GM21529 (cell line): Measurements from ENCODE around the gene CFAP46.
"Not testable (repeated sequence)": the region's sequence is repeated elsewhere in the genome, so short reads cannot be mapped to it uniquely, and the experiment has no call there.

Source experiments
- ATAC-seq: cut with Tn5 transposase; IDR thresholded peaks from one replicate; pipeline ENCODE4 v1.9.1; 2021; ENCODE audit not compliant: unreplicated experiment

Gene CFAP46

DNA sequence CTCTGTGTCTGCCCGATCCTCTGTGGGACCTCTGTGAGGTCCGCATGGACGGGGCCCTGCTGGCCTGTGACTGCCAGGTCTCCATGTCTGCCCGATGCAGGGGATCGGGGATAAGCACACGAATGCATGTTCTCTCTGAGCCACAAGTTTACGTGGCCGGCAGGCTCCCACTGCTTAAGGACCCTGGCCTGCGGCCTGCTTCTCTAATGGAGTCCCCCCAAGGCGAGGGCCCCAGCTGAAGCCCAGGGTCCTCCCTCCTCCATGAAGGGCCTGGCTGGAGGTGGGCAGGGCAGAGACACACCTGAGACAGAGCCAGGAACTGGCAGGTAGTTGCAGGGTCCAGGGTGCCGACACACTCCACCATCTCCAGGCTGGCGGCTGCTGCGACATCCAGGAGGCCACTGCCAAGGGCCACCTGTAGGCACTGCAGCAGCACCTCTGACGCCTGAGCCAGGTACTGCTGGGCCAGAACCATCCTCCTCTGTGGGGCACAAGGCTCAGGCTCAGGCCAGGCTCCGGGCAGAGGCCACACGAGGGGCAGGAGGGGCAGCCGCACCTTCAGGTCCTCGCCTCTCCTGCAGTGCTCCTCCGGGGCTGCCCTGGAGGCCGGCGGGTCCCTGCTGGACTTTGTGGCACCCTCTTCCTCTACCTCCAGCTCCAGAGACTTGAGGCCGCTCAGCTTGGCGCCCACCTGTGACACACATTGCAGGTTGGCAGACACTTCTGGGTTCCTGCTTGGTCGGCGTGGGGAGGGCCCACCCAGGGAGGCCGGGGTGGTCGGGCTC, 95.5 kb downstream of the CFAP46 start:
- ATAC-seq: no peak

DNA sequence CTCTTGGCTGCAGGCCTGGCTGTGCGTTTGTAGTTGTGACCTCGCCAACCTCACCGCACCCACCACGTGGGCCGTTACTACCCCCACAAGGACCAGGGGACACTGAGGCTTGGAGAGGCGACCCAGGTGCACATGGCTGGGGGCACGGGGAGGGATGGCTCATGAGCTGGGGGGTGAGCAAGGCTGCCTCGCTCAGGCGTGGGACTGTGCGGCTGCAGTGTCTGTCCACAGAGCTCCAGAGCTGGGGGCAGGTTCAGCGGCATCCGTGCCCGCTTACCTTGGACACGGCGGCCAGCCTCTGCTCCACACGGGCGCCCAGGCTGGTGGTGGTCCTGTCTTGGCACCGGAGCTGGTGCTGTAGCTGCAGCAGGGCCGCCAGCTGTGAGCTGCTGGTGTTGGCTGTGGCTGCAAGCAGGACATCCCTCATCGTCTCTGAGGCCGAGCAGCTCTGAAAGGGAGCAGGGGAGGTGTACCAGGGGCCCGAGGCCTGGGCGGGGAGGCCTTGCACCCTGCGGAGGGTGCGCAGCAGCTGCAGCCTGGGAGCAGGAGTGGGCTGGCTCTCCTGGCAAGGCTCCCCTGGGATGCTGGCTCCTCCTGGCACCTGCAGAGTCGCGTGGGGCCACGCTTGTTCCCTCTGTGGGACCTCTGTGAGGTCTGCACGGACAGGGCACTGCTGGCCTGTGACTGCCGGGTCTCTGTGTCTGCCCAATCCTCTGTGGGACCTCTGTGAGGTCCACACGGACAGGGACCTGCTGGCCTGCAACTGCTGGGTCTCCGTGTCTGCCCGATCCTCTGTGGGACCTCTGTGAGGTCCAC, 96.4 kb downstream of the CFAP46 start:
- no peak for ATAC-seq

DNA sequence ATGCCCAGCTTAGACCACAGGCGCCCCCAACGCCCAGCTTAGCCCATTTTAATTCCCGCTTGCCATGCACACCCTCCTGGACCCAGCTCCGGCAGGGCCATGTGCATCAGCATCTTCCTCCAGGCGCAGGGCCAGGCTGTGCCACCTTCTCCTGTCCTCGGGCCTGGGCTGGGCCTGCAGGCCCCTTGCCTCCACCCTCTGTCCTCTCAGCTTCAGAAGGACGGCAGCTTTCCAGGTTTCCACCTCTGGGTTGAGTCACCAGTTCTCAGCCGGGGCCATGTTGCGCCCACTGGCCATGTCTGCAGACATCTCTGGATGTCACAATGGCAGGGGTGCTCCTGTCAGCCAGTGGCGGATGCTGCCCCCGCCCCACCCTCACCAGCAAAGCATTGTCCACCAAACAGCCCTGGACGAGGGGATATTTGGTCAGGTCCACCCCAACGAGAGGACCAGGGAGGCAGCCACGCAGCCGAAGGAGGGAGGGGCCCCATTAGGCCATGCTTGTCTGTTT, 97.3 kb downstream of the CFAP46 start:
- no peak for ATAC-seq

DNA sequence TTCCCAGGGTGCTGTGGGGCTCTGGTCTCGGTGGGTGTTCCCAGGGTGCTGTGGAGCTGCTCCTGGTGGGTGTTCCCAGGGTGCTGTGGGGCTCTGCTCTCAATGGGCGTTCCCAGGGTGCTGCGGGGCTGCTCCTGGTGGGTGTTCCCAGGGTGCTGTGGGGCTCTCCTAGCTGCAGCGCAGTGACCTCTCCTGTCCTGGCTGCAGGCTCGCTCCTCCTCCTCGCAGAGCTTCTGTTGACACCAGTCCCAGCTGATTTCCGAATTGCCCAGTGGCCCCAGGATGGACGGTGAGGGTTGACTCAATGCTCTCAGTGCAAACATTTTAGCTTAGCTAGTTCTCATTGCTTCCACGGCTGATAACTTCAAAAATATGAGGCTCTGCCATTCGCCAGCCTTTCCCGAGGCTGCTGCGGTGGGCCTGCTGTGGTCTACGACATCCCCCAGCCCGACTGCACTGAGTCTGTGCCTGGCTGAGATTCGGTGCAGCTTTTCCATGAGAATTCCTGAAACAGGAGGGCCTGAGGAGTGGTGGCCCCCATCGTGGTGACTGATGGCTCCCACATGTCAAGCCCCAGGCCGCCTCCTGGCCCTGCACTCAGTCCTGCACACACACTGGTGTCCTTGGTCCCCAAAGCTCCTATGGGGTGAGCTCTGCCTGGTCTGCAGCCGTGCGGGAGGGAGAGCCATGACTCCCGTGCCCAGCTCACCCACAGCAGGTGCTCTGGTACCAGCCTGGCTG, 98.1 kb downstream of the CFAP46 start:
- no peak for ATAC-seq

DNA sequence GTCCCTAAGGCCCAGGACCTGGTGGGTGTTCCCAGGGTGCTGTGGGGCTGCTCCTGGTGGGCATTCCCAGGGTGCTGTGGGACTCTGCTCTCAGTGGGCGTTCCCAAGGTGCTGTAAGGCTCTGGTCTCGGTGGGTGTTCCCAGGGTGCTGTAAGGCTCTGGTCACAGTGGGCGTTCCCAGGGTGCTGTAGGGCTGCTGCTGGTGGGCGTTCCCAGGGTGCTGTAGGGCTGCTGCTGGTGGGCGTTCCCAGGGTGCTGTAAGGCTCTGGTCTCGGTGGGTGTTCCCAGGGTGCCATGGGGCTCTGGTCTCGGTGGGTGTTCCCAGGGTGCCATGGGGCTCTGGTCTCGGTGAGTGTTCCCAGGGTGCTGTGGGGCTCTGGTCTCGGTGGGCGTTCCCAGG, 99.1 kb downstream of the CFAP46 start:
- ATAC-seq: not testable (repeated sequence)

DNA sequence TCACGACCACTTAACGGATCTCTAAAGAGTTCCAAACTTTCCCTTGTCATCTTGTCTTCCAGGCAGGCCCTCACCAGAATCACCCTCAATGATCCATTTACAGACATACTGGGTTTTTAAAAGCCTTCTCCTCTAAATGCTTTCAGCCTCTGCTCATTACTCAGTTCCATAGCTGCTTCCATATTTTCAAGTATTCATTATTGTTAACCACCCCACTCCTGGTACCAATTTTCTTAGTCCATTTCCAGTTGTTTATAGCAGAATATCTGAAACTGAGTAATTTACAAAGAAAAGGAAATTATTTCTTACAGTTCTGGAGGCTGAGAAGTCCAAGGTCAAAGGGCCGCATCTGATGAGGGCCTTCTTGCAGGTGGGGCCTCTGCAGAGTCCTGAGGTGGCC, 100.0 kb downstream of the CFAP46 start:
- no peak for ATAC-seq

DNA sequence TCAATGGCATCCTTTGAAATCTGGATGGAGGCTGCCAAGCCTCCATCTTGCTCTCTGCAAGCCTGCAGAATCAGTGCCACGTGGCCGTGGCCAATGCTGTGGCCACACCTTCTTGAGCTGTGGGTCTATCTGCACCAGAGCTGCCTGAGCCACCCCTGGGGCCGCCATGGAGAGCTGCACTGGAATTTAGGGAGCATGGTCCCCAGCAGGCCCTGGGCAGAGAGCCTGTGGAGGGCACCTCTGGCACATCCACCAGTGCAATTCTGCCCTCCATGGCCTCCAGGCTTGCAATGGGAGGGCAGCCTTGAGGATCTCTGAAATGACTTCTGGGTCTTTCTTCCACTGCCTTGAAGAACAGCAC, 100.8 kb downstream of the CFAP46 start:
- ATAC-seq: no peak

DNA sequence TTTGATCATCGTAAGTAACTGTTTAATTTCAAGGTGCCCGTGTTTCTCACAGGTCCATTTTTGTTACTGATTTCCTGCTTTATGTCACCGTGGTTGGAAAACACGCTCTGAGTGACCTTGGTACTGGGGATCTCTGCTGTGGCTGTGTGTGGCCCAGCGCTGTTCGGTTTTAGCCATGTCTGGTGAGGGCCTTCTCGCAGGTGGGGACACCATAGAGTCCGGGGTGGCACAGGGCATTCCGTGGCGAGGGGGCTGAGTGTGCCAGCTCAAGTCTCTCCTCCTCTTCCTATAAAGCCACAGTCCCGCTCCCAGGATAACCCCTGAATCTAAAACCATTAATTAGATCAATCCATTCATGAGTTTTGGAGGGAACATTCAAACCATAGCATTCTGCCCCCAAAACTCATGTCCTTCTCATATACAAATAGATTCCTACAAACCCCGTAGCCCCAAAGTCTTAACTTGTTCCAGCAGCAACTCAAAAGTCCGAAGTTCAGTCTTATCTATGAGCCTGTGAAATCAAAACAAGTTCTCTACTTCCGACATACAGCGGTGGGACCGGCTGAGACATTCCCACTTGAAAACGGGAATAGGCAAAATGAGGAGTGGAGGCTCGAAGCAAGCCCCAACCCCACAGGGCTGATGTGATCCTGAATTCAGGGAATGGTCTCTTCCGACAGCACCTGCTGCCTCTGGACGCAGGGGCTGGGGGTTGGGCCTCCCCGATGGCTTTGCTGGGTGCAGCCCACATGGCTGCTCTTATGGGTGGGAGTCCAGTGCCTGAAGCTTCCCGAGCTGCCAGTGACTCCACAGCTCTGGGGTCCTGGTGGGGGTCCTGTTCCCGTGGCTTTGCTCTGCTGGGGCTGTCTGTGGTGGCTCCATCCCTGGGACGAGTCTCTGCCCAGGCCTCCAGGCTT, 101.4 kb downstream of the CFAP46 start:
- no peak for ATAC-seq

DNA sequence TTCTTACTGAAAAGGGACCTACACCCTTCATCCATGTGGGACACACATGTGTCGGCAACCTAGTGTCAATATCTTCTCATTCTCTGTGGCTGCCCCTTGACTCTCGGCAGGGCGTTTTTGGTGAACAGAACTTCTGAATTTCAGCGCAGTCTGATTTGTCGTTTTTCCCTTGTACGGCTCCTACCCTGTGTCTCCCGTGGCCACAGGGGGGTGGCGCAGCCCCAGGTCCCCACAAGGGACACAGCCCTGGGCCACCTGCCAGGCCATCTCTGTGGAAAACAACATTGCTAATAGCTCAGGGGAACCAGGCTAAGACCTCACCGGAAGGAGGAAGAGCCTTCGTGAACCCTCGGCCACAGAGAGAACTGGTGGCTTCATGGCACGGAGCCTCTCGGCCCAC, 103.3 kb downstream of the CFAP46 start:
- ATAC-seq: no peak

DNA sequence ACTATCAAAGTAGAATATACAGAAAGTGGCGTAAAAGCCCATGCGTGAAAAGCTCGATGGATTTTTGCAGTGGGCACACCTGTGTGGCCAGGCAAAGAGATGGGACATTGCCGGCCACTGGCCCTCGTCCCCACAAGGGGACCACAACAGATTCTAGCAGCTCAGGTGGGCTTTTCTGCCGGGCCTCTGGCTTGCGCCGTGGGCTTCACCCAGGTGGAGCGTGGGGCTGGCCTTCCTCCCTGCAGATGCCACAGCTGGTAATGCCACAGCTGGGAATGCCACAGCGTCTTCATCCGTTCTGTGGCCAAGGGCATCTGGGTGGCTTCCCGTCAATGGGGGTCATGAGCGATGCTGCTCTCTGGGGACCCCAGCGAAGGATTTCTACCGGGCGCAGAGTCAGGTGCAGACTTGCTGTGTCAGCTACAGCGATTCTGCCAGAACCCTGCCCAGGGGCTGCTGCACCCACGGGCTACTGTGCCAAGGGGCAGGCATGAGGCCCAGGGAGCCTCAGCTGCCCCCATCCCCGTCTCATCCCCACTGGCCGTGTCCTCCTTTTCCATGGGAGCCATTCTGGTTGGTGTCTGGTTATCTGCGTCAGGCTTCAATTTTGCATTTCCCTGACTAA, 103.9 kb downstream of the CFAP46 start:
- no peak for ATAC-seq

DNA sequence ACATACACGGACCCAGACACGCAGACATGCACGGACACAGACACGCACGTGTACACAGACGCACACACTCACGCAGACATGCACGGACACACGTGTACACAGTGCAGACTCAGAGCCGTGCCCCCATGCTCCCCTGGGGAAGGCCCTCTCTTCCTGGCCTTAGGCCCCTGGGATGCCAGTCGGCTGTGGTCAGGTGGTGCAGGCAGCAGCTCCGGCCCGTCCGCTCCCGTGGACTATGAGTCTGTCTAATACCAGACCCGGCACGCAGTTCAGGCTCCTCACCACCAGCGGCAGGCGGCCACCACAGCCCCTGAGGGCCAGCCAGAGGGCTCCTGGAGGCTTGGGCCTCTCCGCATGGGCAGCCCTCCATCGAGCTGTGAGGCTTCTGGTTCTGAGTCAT, 104.5 kb downstream of the CFAP46 start:
- no peak for ATAC-seq

DNA sequence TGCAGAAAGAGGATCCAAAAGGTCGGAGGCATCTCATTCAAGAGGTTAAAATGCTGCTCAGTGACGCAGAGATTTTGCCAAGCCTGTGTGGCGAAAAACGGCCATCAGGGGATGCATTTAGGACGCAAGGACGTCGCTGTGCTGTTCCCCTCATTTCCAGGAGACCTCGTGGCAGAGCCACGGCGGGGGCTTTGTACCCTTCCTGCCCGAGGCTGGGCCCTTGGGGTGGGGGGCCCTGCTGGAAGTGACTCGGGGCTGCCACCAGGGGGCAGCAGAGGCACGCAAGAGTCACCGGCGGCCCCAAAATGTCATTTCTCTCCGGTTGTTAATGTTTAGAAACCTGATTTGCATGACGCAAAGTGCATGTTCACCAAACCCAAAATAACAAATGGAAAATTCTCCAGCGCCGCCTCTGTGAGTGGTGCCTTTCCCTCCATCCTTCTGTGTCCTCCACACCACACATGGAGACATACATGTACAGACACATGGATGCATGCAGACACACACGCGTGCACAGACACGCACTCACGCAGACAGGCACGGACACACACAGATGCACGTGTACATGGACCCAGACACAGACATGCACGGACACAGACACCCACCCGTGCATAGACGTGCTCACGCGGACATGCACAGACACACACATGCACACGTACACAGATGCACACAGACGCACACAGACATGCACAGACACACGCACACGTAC, 105.4 kb downstream of the CFAP46 start:
- no peak for ATAC-seq

DNA sequence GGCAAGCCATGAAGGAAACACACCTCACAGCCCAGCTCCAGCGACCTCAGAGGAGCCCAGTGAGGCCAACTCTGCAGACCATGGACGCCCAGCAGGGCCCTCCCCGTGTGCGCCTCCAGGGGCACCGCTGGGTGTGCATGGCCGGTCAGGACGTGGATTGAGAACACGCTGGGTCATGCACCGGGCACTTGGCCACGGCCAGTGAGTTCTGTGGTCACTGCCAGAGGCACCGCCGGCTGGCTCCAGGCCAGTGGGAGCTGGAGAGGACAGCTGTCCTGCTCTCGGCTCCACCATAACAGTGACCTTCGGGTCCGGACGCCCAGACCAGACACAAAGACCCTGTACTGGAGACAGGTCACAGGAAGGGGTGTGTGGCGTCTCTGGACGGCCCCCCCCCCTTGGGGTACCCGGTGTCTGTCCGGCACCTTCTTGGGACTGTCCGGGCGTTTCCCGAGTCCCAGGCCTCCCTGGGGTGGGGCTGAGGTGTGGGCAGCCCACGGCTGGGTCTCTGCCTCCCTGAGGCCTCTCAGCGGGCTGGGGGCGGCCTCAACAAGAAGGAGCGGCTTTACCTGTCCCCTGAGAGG, 106.0 kb downstream of the CFAP46 start:
- ATAC-seq: no peak

DNA sequence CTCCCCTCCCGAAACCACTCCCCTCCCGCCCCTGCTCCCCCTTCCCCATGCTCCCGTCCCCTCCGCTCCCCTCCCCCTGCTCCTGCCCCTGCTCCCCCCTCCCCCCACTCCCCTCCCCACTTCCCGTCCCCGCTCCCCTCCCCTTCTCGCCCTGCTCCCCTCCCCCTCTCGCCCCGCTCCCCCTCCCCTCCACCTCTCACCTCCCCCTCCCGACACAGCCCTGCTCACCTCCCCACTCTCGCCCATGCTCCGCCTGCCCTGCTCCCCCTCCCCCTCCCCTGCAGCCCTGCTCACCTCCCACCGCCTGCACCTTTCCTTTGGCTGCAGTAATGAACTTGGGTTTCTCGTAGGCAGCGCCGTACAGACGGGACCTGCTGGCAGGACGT, 106.5 kb downstream of the CFAP46 start:
- ATAC-seq: no peak

DNA sequence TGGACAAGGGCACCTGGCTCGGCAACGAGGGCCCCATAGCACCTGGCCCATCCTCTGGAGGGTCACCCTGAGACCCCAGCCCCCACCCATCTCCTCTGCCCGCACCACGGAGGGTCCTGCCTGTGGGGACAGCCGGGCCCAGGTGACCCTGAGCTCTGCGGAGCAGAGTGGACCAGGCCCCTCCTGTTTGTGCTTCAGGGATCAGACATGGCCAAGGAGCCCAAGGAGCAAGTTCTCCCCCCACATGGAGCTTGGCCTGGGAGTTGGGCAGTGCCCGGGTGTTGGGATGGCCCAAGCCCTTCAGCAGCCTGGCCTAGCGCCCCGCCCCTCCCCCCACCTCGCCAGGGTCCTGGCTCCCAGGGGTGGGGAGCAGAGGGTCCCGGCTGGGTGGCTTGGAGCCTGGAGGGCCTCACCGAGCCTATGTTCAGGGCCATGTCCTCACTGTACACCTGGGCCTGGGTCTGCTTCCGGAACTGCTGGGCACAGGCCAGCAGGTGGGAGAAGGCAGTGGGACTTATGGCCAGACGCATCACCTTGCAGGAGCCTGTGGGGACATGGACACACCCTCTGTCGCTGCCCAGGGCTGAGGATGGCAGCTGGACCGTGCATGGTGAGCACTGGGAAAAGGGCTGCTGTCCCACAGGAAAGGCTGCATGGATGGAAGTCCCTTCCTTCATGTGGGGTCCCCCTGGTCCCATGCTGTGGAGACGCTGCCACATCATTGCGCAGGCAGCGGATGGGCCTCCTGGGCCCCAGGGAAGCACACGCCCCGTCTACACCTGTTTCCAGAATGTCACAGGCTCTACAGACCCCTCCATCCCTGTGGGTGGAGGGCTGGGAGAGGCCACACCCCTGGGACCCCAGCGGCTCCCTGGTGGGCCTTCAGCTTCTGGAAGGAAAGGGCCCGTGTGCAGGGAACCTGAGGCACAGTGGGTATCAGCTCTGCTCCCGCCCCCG, 107.2 kb downstream of the CFAP46 start:
- ATAC-seq: no peak

DNA sequence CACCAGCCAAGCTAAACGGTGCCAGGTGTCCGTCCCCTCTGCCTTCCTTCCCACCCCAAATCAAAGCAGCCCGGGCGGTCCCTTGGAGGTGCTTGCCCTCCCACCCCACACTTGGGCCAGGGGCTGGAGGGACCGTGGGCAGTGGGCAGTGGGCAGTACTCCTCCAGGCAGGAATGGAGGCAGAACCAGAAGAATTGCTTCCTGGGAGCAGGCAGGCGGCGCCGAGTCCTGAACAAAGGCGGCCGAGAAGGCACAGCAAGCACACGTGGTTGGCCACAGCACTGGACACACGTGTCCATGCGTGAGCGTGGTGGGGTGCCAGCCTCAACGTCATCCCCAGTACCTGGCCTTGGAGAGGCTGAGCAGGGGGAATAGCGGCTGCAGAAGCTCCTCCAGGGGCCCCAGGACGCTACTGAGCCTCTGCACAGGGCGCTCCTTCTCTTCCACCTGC, 108.0 kb downstream of the CFAP46 start:
- no peak for ATAC-seq

DNA sequence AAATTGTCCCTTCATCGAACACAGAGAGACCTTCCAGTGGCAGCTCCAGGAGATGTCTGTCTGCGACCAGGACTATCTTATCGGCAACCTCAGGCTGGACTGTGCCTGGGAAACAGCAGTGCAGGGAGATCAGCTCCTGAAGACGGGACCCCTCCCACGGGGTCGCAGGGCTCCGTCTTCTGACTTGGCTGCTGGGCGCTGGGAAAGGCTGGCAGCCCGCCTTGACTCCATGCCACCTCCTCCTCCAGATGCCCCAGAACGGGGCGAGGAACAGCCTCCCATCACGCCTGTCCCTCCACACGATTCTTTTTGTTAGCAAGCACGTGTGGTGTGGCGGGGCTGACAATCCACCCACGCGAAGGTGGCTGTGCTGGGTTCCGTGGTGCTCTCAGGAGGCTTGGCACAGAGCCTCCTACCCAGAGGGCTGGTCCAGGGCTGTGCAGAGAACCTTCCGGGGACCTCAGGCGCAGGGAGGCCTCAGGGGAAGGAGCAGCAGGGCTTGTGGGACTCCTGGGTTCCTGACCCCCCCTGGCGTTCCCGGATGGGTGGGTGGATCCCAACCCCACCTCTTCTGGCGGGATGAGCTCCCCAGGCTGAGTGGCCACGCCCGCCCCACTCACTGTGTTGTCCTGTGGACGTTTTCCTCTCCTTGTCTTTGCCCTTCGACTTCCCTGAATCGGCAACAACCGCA, 108.8 kb downstream of the CFAP46 start:
- ATAC-seq: no peak
